Measurements from ENCODE around the gene ICAM1.

ICAM1 gene

GRCh38 chr19:10290357-10290875, 19.5 kb downstream of the ICAM1 start:
- in situ Hi-C loops (cut with MboI; ENCODE audit: low pct_unique_long_range_greater_than_20kb, low sequenced_read_pairs, unreplicated experiment), result no loop called here
- TF ChIP-seq CTCF (IDR thresholded peaks at IDR 0.05; ENCODE audit: extremely low read depth, insufficient read depth, missing control alignments), result no peak
- DNase-seq (ENCODE audit: low spot score), result no peak

- in situ Hi-C loops (cut with MboI; ENCODE audit: low pct_unique_long_range_greater_than_20kb, low sequenced_read_pairs, unreplicated experiment), result no loop called here
- TF ChIP-seq CTCF (IDR thresholded peaks at IDR 0.05; ENCODE audit: extremely low read depth, insufficient read depth, missing control alignments), result no peak
- DNase-seq (ENCODE audit: low spot score), result peak; percentile 66
Measured at GRCh38 chr19:10290876-10291553, 20.1 kb downstream of the ICAM1 start.

GRCh38 chr19:10291554-10292205, 20.8 kb downstream of the ICAM1 start:
- no peak for DNase-seq (ENCODE audit: low spot score)
- no peak for TF ChIP-seq CTCF (IDR thresholded peaks at IDR 0.05; ENCODE audit: extremely low read depth, insufficient read depth, missing control alignments)
- in situ Hi-C loops (cut with MboI; ENCODE audit: low pct_unique_long_range_greater_than_20kb, low sequenced_read_pairs, unreplicated experiment), result no loop called here

GRCh38 chr19:10292206-10292788, 21.4 kb downstream of the ICAM1 start:
- peak; percentile 91 for DNase-seq (ENCODE audit: low spot score)
- no peak for TF ChIP-seq CTCF (IDR thresholded peaks at IDR 0.05; ENCODE audit: extremely low read depth, insufficient read depth, missing control alignments)
- in situ Hi-C loops (cut with MboI; ENCODE audit: low pct_unique_long_range_greater_than_20kb, low sequenced_read_pairs, unreplicated experiment), result no loop called here

GRCh38 chr19:10292789-10293636, 22.1 kb downstream of the ICAM1 start:
- no peak for TF ChIP-seq CTCF (IDR thresholded peaks at IDR 0.05; ENCODE audit: extremely low read depth, insufficient read depth, missing control alignments)
- in situ Hi-C loops (cut with MboI; ENCODE audit: low pct_unique_long_range_greater_than_20kb, low sequenced_read_pairs, unreplicated experiment), result no loop called here
- no peak for DNase-seq (ENCODE audit: low spot score)

Data from GM13977 (cell line).